Mesothelial cell of epicardium (in vitro differentiated cells): Measurements from ENCODE around the gene ZFYVE28. TPM values are rescaled to one million over a fixed set of nuclear protein-coding genes. Genes with fewer than 3 reads are reported as not detected.
A peak's percentile ranks its signal among the peaks of the same experiment; 100 is the strongest.

Experiments used
- DNase-seq, 2 experiments: peaks; one replicate each; pipeline ENCODE4 v3.0.0; 2021; ENCODE audit warnings: low spot score in 2 of 2; ENCODE audit not compliant: unreplicated experiment in 2 of 2
- H3K27ac Mint-ChIP-seq: 2 replicates; pipeline ENCODE4 v1.8.0; 2021; ENCODE audit warnings: mixed read lengths
- H3K27me3 Mint-ChIP-seq: 2 replicates; pipeline ENCODE4 v1.8.0; 2021; ENCODE audit warnings: low read depth, mixed read lengths
- H3K36me3 Mint-ChIP-seq: 2 replicates; pipeline ENCODE4 v1.8.0; 2021; ENCODE audit warnings: mixed read lengths
- H3K4me1 Mint-ChIP-seq: 2 replicates; pipeline ENCODE4 v1.8.0; 2021; ENCODE audit warnings: mixed read lengths
- H3K4me3 Mint-ChIP-seq: 2 replicates; pipeline ENCODE4 v1.8.0; 2021; ENCODE audit warnings: mild to moderate bottlenecking, moderate library complexity, mixed read lengths
- H3K9me3 Mint-ChIP-seq: 2 replicates; pipeline ENCODE4 v1.8.0; 2021; ENCODE audit warnings: mixed read lengths
- CTCF ChIP-seq: fragments of 200-600 bp; sonication (generic); IDR thresholded peaks from one replicate; pipeline ENCODE4 v1.5.0; 2021; ENCODE audit warnings: antibody characterized with exemption; ENCODE audit not compliant: unreplicated experiment
- total RNA-seq: library from RNA; stranded (reverse); gene quantifications from 3 replicates; pipeline ENCODE4 v1.2.1, GENCODE V29; 2021

ZFYVE28 gene
- total RNA-seq, 1 donor from 2014 or later, result 0.51 TPM

DNA sequence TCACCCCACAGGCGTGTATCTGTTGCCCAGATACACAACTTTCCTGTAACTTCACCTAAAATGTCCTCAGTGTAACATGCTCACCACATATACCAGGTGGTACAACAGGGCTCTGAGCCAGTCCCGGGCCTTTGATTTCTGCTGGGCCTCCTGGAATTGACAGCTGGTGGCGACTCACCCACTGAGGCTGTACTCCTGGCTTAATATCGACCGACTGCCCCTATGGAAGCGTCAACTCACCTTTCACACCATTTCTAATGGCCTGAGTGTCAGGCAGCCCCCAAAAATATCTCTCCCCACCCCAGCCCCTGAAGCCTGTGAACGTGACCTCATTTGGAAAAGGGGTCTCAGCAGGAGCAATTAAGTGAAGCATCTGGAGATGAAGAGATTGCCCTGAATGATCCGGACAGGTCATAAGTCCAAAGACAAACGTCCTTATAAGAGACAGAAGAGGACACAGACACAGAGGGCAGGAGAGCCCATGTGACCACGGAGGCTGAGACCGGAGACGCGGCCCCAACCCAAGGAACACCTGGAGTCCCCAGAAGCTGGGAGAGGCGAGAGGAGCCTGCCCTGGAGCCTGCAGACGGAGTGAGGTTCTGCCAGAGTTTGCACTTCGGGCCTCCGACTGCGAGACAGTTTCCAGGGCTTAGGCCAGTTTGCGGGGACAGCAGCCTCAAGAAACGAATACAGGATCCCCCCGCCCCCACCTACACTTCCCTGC is 144.0 kb downstream of the ZFYVE28 start:
- DNase-seq, result no peak
- Mint-ChIP-seq H3K27me3 (no peaks in the 10 kb centered on the region), H3K4me1 (peaks cover 10% of the 10 kb centered on the region), H3K9me3 (no peaks in the 10 kb centered on the region), H3K4me3 (no peak overlapping the region), H3K27ac (no peak overlapping the region), H3K36me3 (no peaks in the 10 kb centered on the region)
- TF ChIP-seq CTCF, result no peak

GRCh38 chr4:2273657-2274319 is 144.7 kb downstream of the ZFYVE28 start:
- no peak overlapping the region for H3K27ac Mint-ChIP-seq
- H3K4me3 Mint-ChIP-seq, result no peak overlapping the region
- TF ChIP-seq CTCF, result no peak
- peaks cover 14% of the 10 kb centered on the region for H3K4me1 Mint-ChIP-seq
- H3K9me3 Mint-ChIP-seq, result no peaks in the 10 kb centered on the region
- H3K36me3 Mint-ChIP-seq, result no peaks in the 10 kb centered on the region
- no peak for DNase-seq
- H3K27me3 Mint-ChIP-seq, result no peaks in the 10 kb centered on the region

- DNase-seq, result no peak
- Mint-ChIP-seq H3K4me1 (peaks cover 14% of the 10 kb centered on the region), H3K9me3 (no peaks in the 10 kb centered on the region), H3K4me3 (no peak overlapping the region), H3K27ac (peak overlapping the region; percentile 69), H3K36me3 (no peaks in the 10 kb centered on the region), H3K27me3 (no peaks in the 10 kb centered on the region)
- no peak for TF ChIP-seq CTCF
These were observed 145.2 kb downstream of the ZFYVE28 start for GRCh38 chr4:2273221-2273620.

- peaks cover 14% of the 10 kb centered on the region for H3K4me1 Mint-ChIP-seq
- DNase-seq, result no peak
- TF ChIP-seq CTCF, result no peak
- no peaks in the 10 kb centered on the region for H3K27me3 Mint-ChIP-seq
- H3K9me3 Mint-ChIP-seq, result no peaks in the 10 kb centered on the region
- H3K4me3 Mint-ChIP-seq, result no peak overlapping the region
- no peak overlapping the region for H3K27ac Mint-ChIP-seq
- H3K36me3 Mint-ChIP-seq, result no peaks in the 10 kb centered on the region
These were observed 145.7 kb downstream of the ZFYVE28 start for GRCh38 chr4:2272828-2273120.

DNA sequence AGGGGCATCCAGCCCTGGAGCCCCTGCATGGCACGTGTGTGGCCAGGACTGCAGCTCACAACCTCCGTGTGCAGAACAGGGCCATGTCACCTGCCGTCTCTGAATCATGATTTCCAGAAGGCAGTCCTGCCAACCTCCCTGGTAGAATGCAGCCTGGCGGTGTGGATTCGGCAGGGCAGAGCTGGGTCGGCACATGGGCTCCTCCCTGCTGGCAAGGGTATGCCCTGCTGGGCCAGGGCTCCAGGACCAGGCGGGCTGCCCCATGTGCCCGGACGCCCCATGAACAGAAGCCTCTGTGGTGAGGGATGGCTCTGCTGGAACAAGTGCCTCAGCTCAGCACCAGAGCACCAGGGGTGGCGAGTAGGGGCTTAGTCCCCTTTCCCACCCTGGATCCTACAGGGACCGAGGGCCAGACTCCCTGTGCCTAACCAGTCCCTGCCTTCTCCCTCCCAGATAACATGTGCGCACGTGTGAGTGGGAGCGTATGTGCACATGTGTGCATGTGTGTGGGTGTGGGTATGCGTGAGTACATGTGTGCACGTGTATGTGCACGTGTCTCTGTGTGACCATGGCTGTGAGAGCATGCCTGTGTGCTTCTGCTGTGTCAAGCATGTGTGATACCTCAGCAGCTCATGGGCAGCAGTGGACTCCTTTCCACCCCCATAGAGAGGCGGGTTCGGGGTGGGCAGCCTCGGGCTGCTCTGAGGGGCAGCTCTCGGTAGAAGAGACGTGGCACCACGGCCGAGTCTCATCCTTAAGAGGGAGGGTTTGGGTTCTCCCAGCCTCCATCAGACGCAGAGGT is 146.2 kb downstream of the ZFYVE28 start:
- TF ChIP-seq CTCF, result no peak
- H3K27ac Mint-ChIP-seq, result no peak overlapping the region
- no peaks in the 10 kb centered on the region for H3K9me3 Mint-ChIP-seq
- H3K27me3 Mint-ChIP-seq, result no peaks in the 10 kb centered on the region
- H3K4me3 Mint-ChIP-seq, result no peak overlapping the region
- no peaks in the 10 kb centered on the region for H3K36me3 Mint-ChIP-seq
- H3K4me1 Mint-ChIP-seq, result peaks cover 14% of the 10 kb centered on the region
- DNase-seq, result no peak
